ENCODE results near the gene PAXIP1. TPM values are rescaled to one million over a fixed set of nuclear protein-coding genes. Genes with fewer than 3 reads are reported as not detected.

Gene PAXIP1
- total RNA-seq, 1 donor from 2014 or later = 1.7 TPM

GRCh38 chr7:154978017-154978416 is 24.9 kb downstream of the PAXIP1 start:
- H3K9me3 ChIP-seq = no peaks in the 10 kb centered on the region
- no peak for DNase-seq (ENCODE audit: low spot score in 2 of 2)
- no peak for TF ChIP-seq CTCF (IDR thresholded peaks at IDR 0.05)
- no peak overlapping the region for H3K27ac ChIP-seq
- no peaks in the 10 kb centered on the region for H3K27me3 ChIP-seq
- no peak overlapping the region for H3K4me3 ChIP-seq
- H3K4me1 ChIP-seq = no peaks in the 10 kb centered on the region
- intact Hi-C loops (cut with DNase I) = no loop called here
- peaks cover 6 to 21% of the 10 kb centered on the region in 2 donors for H3K36me3 ChIP-seq

- peaks cover 6 to 22% of the 10 kb centered on the region in 2 donors for H3K36me3 ChIP-seq
- no peak overlapping the region for H3K4me3 ChIP-seq
- DNase-seq (ENCODE audit: low spot score in 2 of 2) = no peak
- no peak for TF ChIP-seq CTCF (IDR thresholded peaks at IDR 0.05)
- intact Hi-C loops (cut with DNase I) = no loop called here
- no peak overlapping the region for H3K27ac ChIP-seq
- H3K27me3 ChIP-seq = no peaks in the 10 kb centered on the region
- no peaks in the 10 kb centered on the region for H3K4me1 ChIP-seq
- no peaks in the 10 kb centered on the region for H3K9me3 ChIP-seq
These were observed 25.7 kb downstream of the PAXIP1 start for GRCh38 chr7:154977250-154977649.

- TF ChIP-seq CTCF (IDR thresholded peaks at IDR 0.05) = no peak
- no peak overlapping the region for H3K4me3 ChIP-seq
- no peaks in the 10 kb centered on the region for H3K4me1 ChIP-seq
- H3K27me3 ChIP-seq = no peaks in the 10 kb centered on the region
- DNase-seq (ENCODE audit: low spot score in 2 of 2) = no peak
- H3K9me3 ChIP-seq = no peaks in the 10 kb centered on the region
- H3K27ac ChIP-seq = no peak overlapping the region
- intact Hi-C loops (cut with DNase I) = no loop called here
- peaks cover 6 to 22% of the 10 kb centered on the region in 2 donors for H3K36me3 ChIP-seq
These were observed 26.1 kb downstream of the PAXIP1 start for GRCh38 chr7:154976844-154977243.

- TF ChIP-seq CTCF (IDR thresholded peaks at IDR 0.05) = no peak
- Histone ChIP-seq H3K36me3 (peaks cover 9 to 17% of the 10 kb centered on the region in 2 donors), H3K9me3 (no peaks in the 10 kb centered on the region), H3K27ac (no peak overlapping the region), H3K4me1 (no peaks in the 10 kb centered on the region), H3K27me3 (no peaks in the 10 kb centered on the region), H3K4me3 (no peak overlapping the region)
- intact Hi-C loops (cut with DNase I) = no loop called here
- DNase-seq (ENCODE audit: low spot score in 2 of 2) = no peak
These were observed 26.9 kb downstream of the PAXIP1 start for GRCh38 chr7:154975984-154976383.

GRCh38 chr7:154973381-154973780 is 29.5 kb downstream of the PAXIP1 start:
- no peak overlapping the region for H3K4me3 ChIP-seq
- no peak for TF ChIP-seq CTCF (IDR thresholded peaks at IDR 0.05)

More at GRCh38 chr7:154973381-154973780, 29.5 kb downstream of the PAXIP1 start:
- Histone ChIP-seq H3K36me3 (peaks cover 15 to 26% of the 10 kb centered on the region in 2 donors), H3K27me3 (no peaks in the 10 kb centered on the region), H3K4me1 (no peaks in the 10 kb centered on the region), H3K9me3 (no peaks in the 10 kb centered on the region), H3K27ac (no peak overlapping the region)
- no peak for DNase-seq (ENCODE audit: low spot score in 2 of 2)
- intact Hi-C loops (cut with DNase I) = no loop called here
